HUES64 (cell line): ENCODE results near the gene CAV2. TPM values are rescaled to one million over a fixed set of nuclear protein-coding genes. Genes with fewer than 3 reads are reported as not detected.

ENCODE experiments used
- H3K27ac ChIP-seq: 2 replicates; pipeline ENCODE4 v1.7.0; 2013; ENCODE audit warnings: low read depth, low read length, inconsistent platforms
- H3K27me3 ChIP-seq: 2 replicates; pipeline ENCODE4 v1.6.1; 2013; ENCODE audit warnings: mild to moderate bottlenecking, low read length; ENCODE audit not compliant: insufficient read depth
- H3K36me3 ChIP-seq: 2 replicates; pipeline ENCODE4 v1.6.1; 2013; ENCODE audit warnings: mild to moderate bottlenecking, low read length; ENCODE audit not compliant: insufficient read depth
- H3K4me1 ChIP-seq: 2 replicates; pipeline ENCODE4 v1.6.1; 2013; ENCODE audit warnings: mild to moderate bottlenecking, low read length, moderate library complexity; ENCODE audit not compliant: insufficient read depth
- H3K4me3 ChIP-seq: 2 replicates; pipeline ENCODE4 v1.5.1; 2013; ENCODE audit warnings: mild to moderate bottlenecking, low read length, moderate library complexity
- H3K9ac ChIP-seq: 2 replicates; pipeline ENCODE4 v1.6.1; 2013; ENCODE audit warnings: mild to moderate bottlenecking, low read depth, low read length
- H3K9me3 ChIP-seq: 2 replicates; pipeline ENCODE4 v1.6.1; 2013; ENCODE audit warnings: low read depth, low read length; ENCODE audit not compliant: insufficient read depth
- WGBS: fragments of 150-250, 120-280 bp; methylation state at CpG from one replicate; pipeline ENCODE4 v1.1.7; 2013; ENCODE audit warnings: missing lambda C conversion rate; 5-methylcytosine and 5-hydroxymethylcytosine counted together
- polyA plus RNA-seq, 2 experiments: library from polyadenylated mRNA; stranded (reverse); fragments of 50-300 nt; gene quantifications; one replicate each; pipeline ENCODE4 v1.2.3, GENCODE V29; 2013

CAV2 gene, protein sequence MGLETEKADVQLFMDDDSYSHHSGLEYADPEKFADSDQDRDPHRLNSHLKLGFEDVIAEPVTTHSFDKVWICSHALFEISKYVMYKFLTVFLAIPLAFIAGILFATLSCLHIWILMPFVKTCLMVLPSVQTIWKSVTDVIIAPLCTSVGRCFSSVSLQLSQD
- 1.3 TPM for polyA plus RNA-seq (2013, experiment 1 of 2)
- polyA plus RNA-seq (2013, experiment 2 of 2): 2.6 TPM

DNA sequence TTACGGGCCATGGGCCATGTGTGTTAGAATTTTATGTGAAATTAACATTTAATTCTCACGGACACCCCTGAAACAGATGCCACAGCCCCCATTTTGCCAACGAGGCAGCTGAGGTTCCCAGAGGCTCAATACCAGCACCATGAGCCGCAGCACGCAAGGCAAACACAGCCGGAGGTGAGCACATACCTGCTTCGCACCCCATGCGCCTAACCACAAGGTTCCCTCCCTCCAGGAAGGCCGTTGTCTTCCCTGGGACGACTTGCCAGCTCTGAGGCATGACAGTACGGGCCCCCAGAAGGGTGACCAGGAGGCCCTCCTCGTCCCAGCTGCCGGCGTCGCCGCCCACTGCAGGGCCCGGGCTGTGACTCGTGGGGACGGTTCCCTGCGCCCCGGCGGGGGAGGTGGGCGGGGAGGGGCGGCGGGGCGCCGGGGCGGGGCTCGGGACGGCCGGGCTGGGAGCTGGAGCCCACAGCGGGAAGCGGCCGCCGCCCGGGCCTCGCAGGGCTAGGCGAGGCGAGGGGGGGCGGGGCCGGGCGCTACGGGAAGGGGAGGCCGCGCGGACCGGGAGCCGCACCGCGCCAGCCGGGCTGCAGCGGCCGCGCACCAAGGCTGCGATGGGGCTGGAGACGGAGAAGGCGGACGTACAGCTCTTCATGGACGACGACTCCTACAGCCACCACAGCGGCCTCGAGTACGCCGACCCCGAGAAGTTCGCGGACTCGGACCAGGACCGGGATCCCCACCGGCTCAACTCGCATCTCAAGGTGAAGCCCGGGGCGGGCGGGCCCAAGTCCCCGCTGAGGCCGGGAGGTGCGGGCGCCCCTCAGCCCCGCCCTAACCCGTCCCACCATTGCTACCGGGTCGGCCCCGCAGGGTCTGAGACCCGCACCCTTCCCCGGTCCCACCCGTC lies at the start of gene CAV2:
Gene CAV2, plus strand, starts transcription at position 571 of the 910 bp plus-strand sequence. Its CDS starts 44 bp downstream, at position 615.
- no peaks in the 10 kb centered on the region for H3K9me3 ChIP-seq
- peak within 1 kb of the TSS; percentile 87 for H3K4me3 ChIP-seq
- H3K9ac ChIP-seq: peak within 1 kb of the TSS; percentile 29
- no peaks in the 10 kb centered on the region for H3K36me3 ChIP-seq
- 4% methylated on average over 85 of the region's 86 CpGs for WGBS
- H3K27me3 ChIP-seq: peaks cover 39% of the 10 kb centered on the region
- H3K27ac ChIP-seq: no peak within 1 kb of the TSS
- peaks cover 17% of the 10 kb centered on the region for H3K4me1 ChIP-seq

DNA sequence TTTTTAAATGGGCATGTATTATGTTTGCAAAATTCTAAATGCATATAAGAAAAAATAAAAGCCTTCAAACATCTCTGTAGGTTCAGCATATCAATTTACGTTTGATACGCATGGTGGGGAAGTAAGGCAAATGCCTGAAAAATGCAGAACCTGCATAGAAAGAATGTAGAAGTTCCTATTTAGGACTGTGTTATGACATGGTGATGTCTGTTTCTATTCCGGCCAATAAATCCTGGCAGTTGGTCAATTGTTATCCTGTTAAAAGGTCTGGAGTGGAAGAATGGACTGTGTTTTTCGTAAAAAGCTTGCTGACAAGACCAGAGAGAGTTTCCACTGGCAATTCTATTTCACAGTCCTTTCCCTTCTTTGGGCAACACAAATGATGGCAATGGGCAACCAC lies 49.6 kb upstream of the CAV2 start:
- no peak overlapping the region for H3K4me3 ChIP-seq
- no peaks in the 10 kb centered on the region for H3K4me1 ChIP-seq
- no peaks in the 10 kb centered on the region for H3K9me3 ChIP-seq
- WGBS: 92% methylated on average over 4 of the region's 4 CpGs
- no peaks in the 10 kb centered on the region for H3K36me3 ChIP-seq
- H3K27ac ChIP-seq: no peak overlapping the region
- H3K9ac ChIP-seq: no peak overlapping the region
- no peaks in the 10 kb centered on the region for H3K27me3 ChIP-seq

DNA sequence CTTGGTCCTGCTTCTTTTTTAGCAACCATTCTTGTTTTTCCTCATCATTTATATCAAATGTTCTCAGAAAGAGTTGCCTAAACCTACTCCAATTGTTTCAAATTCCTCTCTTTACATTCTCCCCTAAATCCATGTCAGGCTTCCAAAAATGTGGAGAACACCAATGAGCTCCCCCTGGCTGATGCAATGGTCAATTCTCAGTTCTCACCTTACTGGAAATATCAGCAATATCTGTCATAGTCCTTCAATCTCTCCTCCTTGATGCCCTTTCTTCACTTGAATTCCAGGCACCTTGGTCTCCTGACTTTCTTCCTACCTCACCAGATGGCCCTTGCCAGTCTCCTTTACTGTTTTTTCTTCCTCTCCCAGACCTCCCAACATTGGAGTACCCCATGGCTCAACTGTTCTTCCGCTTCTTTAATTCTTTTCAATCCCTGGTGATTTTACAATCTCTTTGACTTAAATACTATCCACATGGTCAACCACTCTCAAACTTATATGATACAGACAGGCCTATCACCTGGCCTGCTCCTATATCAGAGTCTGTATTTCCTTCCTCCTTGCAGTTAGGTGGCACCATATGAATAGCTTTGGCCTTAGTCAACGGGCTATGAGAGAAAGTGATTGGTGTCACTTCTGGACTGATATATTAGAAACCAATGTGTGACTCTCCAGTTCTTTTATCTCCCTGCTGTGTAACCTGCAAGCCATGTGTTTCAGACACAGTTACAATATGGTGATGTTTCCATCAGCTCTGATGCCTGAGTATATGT lies 47.4 kb upstream of the CAV2 start:
- H3K9ac ChIP-seq: no peak overlapping the region
- H3K27me3 ChIP-seq: no peaks in the 10 kb centered on the region
- no peak overlapping the region for H3K4me3 ChIP-seq
- no peaks in the 10 kb centered on the region for H3K4me1 ChIP-seq
- no peaks in the 10 kb centered on the region for H3K36me3 ChIP-seq
- H3K27ac ChIP-seq: no peak overlapping the region
- H3K9me3 ChIP-seq: no peaks in the 10 kb centered on the region
- 95% methylated on average over 2 of the region's 2 CpGs for WGBS

DNA sequence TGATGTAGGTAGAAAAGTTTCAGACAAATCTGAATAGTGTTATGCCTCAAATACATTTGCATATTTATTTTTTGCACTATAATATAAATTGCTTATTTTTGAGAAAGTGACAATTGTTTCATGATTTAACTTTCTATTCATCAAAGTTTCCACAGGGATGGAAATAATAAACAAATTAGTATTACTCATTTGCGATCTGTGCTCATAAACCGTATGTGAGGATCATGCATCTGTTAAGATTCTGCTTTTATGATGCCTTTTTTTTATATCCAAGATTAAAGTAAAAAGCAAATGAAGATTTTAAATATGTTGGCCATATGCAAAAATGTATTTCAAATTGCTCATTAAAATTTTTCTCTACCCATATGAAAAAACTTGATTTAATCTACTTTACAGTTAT lies 45.2 kb upstream of the CAV2 start:
- Histone ChIP-seq H3K36me3 (no peaks in the 10 kb centered on the region), H3K27ac (no peak overlapping the region), H3K27me3 (no peaks in the 10 kb centered on the region), H3K4me1 (no peaks in the 10 kb centered on the region), H3K9ac (no peak overlapping the region), H3K9me3 (no peaks in the 10 kb centered on the region), H3K4me3 (no peak overlapping the region)
- WGBS: 93% methylated on average over 2 of the region's 2 CpGs

DNA sequence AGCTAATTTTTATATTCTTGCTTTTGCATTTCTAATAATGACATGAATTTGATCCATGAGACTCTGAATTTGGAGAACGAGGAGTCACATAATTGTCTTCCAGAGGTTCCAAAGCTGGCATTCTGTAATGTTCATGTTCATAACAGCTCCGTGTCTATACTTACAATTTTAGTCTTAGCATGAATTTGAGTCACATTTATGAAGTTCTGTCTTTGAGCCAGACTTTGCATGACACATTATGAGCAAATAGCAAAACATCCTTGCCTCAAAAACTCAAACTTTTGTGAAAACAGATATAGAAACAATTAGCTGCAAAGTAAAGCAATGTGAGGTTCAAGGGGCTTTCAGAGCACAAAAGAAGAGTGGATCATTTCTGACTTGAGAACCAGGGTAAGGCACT lies 44.5 kb upstream of the CAV2 start:
- 92% methylated on average over 2 of the region's 2 CpGs for WGBS
- H3K4me3 ChIP-seq: no peak overlapping the region
- H3K9me3 ChIP-seq: no peaks in the 10 kb centered on the region
- no peaks in the 10 kb centered on the region for H3K27me3 ChIP-seq
- H3K4me1 ChIP-seq: no peaks in the 10 kb centered on the region; the same call in 1 of the 2 replicates
- no peak overlapping the region for H3K27ac ChIP-seq
- H3K36me3 ChIP-seq: no peaks in the 10 kb centered on the region
- no peak overlapping the region for H3K9ac ChIP-seq

DNA sequence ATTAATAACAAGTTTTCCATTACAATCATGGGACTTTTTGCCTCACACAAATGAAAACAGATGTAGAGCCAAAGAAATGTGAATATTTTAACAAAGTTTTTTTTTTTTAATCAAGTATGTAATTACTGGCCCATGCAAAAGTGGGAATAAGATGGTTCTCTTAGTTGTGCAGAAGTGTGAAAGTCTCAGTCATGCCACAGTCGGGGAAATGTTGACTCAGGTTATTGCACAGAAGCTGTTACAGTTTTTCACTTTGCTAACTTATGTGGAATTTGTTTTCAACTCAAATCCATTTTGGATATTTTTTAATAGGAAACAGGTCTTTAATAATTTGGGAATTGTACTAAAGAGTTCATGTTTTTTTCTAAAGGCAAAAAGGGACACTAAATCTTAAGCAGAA lies 44.0 kb upstream of the CAV2 start:
- WGBS: 76% methylated on average over 1 of the region's 1 CpG
- Histone ChIP-seq H3K4me3 (no peak overlapping the region), H3K9me3 (no peaks in the 10 kb centered on the region), H3K27me3 (no peaks in the 10 kb centered on the region), H3K36me3 (no peaks in the 10 kb centered on the region), H3K9ac (no peak overlapping the region), H3K4me1 (no peaks in the 10 kb centered on the region; the same call in 1 of the 2 replicates), H3K27ac (no peak overlapping the region)

- peaks cover 5% of the 10 kb centered on the region; the same call in 1 of the 2 replicates for H3K4me1 ChIP-seq
- H3K9me3 ChIP-seq: no peaks in the 10 kb centered on the region
- no peak overlapping the region for H3K9ac ChIP-seq
- H3K4me3 ChIP-seq: no peak overlapping the region
- no peaks in the 10 kb centered on the region for H3K27me3 ChIP-seq
- H3K27ac ChIP-seq: no peak overlapping the region
- no peaks in the 10 kb centered on the region for H3K36me3 ChIP-seq
Measured at GRCh38 chr7:116461500-116461899, 38.0 kb upstream of the CAV2 start.

DNA sequence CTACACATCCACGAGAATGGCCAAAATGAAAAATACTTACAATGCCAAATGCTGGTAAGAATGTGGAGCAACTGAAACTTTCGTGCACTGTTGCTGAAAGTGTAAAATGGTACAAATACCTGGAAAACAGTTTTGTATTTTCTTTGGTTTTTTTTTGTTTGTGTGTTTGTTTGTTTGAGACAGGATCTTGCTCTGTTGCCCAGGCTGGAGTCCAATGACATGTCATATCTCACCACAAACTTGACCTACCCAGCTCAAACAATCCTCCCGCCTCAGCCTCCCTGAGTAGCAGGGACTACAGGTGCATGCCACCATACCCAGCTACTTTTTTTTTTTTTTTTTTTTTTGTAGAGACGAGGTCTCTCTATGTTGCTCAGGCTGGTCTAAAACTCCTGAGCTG lies 35.6 kb upstream of the CAV2 start:
- no peaks in the 10 kb centered on the region for H3K36me3 ChIP-seq
- H3K27me3 ChIP-seq: no peaks in the 10 kb centered on the region
- WGBS: 89% methylated on average over 4 of the region's 4 CpGs
- no peaks in the 10 kb centered on the region for H3K9me3 ChIP-seq
- no peak overlapping the region for H3K9ac ChIP-seq
- H3K4me1 ChIP-seq: peaks cover 5% of the 10 kb centered on the region; the same call in 1 of the 2 replicates
- H3K4me3 ChIP-seq: no peak overlapping the region
- H3K27ac ChIP-seq: no peak overlapping the region

GRCh38 chr7:116464375-116464774 lies 35.2 kb upstream of the CAV2 start:
- no peaks in the 10 kb centered on the region for H3K27me3 ChIP-seq
- H3K4me1 ChIP-seq: peaks cover 5% of the 10 kb centered on the region; the same call in 1 of the 2 replicates
- H3K27ac ChIP-seq: no peak overlapping the region
- no peaks in the 10 kb centered on the region for H3K36me3 ChIP-seq
- no peak overlapping the region for H3K9ac ChIP-seq
- no peaks in the 10 kb centered on the region for H3K9me3 ChIP-seq
- H3K4me3 ChIP-seq: no peak overlapping the region
- WGBS: 91% methylated on average over 2 of the region's 4 CpGs

GRCh38 chr7:116465125-116465524 lies 34.4 kb upstream of the CAV2 start:
- Histone ChIP-seq H3K27me3 (no peaks in the 10 kb centered on the region), H3K9ac (no peak overlapping the region), H3K36me3 (no peaks in the 10 kb centered on the region), H3K9me3 (no peaks in the 10 kb centered on the region), H3K4me3 (no peak overlapping the region), H3K4me1 (peaks cover 5% of the 10 kb centered on the region; the same call in 1 of the 2 replicates), H3K27ac (no peak overlapping the region)
- WGBS: 81% methylated on average over 2 of the region's 2 CpGs

DNA sequence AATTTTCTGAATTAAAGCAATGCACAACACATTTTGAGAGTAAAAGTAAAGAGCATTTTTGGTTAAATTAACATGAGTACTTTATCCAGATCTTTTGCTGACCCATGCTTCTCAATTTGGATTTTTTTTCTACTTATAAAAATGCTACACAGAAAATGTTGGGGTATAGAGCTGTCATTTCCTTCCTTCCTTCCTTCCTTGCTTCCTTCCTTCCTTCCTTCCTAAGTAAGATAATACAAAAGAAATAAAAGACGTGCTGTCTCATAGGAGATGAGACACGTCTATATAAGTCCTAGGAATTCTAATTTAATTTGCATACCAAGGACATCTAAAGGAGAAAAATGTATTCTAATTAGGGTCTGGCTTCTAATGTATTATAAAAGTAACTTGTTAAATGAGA lies 31.0 kb upstream of the CAV2 start:
- H3K9me3 ChIP-seq: no peaks in the 10 kb centered on the region
- no CpG with 5 or more reads among the region's 2 CpGs for WGBS
- H3K4me1 ChIP-seq: peaks cover 5% of the 10 kb centered on the region; the same call in 1 of the 2 replicates
- H3K9ac ChIP-seq: no peak overlapping the region
- H3K36me3 ChIP-seq: no peaks in the 10 kb centered on the region
- H3K27ac ChIP-seq: no peak overlapping the region
- H3K27me3 ChIP-seq: no peaks in the 10 kb centered on the region
- no peak overlapping the region for H3K4me3 ChIP-seq
